NCI-H1694 (cell line): ENCODE data around the gene CYBA.

Source experiments
- DNase-seq: peaks from one replicate; lab custom pipeline; 2025; lab: John Stamatoyannopoulos, UW

CYBA gene

DNA sequence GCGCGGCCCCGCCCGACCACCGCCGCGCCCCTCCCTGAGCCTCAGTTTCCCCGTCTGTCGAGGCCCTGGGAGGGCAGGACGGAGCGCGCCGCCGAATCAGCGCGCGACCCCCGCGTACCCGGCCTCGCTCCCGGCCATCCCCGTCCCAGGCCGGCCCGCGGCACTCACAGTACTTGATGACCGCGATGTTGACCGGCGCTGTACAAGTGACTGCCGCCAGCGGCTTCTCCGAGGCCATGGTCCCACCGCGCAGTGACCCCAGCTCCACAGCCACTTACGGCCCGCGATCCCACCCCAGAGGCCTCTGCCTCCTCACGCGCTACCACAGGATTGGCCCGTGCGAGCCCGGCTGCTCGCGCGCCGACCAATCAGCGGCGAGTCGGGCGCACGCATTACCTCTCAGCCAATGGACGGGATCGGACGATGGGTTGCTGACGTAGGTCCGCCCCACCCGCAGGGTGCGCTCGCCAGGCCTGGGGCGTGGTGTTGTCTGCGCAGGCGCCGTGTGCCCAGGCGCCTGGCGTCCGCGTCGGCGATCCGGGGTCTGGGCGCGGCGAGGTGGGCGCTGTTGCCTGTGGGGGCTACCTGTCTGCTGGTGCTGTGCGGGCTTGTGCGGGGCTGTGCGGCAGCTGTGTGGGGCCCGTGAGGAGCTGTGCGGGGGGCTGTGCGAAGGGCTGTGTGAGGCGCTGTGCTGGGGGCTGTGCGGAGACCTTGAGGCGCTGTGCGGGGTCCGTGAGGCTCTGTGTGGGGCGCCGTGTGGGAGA lies 12.2 kb upstream of the CYBA start, which contains the start of gene MVD:
TSS of gene MVD (minus strand) at position 249 of the 764 bp plus-strand sequence. CDS start at position 238, 11 bp downstream.
- peak; percentile 89 for DNase-seq

- DNase-seq, result no peak
Observed at GRCh38 chr16:88662222-88662842, 11.5 kb upstream of the CYBA start.

DNA sequence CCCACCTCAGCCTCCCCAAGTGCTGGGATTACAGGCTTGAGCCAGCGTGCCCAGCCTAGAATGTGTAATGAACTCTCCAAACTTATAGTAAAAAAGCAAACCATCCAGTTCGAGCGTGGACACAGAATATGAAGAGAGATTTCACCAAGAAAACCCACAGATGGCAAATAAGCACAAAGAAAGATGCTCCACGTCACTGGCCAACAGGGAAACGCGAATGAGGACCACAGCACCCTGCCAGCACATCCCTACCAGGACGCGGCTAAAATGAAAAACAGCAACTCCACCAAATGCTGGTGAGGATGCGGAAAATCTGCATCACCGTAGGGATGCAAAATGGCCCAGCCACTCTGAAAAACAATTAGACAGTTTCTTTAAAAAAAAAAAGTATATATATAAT lies 10.6 kb upstream of the CYBA start:
- DNase-seq, result no peak

DNA sequence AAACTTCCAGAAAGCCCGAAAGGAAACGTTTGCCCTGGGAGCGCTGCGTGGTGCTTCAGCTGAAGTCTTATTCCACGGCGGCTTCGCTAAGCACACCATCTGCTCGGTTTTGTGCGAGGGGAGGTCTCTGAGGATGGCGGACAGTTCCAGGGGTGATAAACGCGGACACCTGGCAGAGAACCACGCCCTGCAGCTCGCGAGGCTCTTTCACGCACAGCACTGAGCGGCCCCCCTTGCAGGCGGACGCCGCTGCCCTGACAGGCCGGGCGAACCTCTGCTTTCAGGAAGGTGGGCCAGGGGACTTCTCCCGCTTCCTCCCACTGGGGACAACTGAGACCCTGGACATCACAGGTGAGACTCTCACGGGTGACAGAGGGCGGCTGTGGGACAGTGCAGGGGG lies 8.3 kb upstream of the CYBA start:
- DNase-seq, result no peak

GRCh38 chr16:88658714-88659113 lies 7.9 kb upstream of the CYBA start:
- DNase-seq, result no peak

GRCh38 chr16:88657371-88657770 lies 6.5 kb upstream of the CYBA start:
- no peak for DNase-seq

DNA sequence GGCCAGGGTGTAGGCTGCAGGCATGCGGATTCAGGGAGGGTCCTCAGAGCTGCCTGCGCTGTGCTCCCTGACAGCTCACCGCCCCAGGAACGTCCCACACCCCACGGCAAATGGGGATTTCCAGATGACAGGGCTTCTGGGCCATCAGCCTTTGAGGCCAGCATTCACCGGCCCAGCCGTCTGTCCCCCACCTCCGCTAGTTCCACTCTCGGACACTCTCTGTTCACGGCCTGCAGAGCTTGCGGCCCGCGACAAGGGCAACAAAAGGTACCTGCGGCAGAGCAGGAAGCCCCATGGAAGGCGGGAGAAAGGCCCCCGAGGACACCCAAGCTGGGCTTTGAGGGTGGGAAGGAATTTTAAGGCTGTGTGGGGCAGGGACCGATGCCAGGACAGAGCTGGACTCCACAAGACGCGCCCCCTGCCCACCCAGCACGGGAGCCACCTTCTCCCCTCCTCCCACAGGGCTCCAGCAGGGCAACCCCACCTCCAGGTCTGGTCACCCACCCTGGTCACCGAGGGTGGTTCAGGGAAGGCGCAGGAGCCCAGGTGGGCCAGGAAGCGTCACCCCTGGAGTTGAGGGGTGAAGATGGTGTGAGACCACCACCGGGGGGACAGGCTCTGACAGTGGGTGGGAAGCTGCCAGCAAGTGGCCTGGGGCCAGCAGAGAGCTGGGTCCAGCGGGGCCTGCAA lies 5.6 kb upstream of the CYBA start:
- DNase-seq, result no peak

- no peak for DNase-seq
Observed at GRCh38 chr16:88655733-88656281, 5.0 kb upstream of the CYBA start.

- DNase-seq, result no peak
Observed at GRCh38 chr16:88655053-88655732, 4.3 kb upstream of the CYBA start.

DNA sequence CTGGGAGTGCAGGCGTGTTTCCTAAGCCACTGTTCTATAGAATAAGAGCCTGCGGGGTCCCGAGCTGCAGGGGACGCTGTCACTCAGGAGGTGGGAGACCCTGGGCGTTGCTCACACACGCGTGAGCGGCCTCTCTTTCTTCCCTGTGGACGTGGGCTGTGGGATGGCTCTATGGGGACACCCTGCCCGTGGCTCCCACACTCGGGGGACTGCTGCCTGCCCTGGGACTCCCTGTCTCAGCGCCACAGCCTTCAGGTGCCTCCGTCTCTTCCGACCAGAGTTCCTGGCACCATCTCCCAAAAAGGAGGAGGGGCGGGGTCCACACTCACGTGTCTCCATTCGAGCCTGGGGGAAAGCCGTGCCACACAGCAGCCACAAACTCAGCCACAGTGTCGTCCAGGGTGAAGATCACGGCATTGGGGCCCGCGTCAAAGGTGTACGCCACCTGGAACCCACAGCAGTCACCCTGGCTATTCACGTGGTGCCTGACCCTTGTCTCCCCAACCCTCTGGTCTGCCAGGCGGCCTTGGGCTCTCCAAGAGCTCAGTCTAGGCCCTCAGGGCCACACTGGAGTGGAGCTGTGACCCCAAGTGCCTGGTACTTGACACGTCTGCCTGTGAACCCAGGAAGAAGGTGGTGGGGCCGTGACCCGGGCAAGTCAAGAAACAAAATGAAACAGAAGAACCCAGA lies 3.7 kb upstream of the CYBA start:
- DNase-seq, result no peak

DNA sequence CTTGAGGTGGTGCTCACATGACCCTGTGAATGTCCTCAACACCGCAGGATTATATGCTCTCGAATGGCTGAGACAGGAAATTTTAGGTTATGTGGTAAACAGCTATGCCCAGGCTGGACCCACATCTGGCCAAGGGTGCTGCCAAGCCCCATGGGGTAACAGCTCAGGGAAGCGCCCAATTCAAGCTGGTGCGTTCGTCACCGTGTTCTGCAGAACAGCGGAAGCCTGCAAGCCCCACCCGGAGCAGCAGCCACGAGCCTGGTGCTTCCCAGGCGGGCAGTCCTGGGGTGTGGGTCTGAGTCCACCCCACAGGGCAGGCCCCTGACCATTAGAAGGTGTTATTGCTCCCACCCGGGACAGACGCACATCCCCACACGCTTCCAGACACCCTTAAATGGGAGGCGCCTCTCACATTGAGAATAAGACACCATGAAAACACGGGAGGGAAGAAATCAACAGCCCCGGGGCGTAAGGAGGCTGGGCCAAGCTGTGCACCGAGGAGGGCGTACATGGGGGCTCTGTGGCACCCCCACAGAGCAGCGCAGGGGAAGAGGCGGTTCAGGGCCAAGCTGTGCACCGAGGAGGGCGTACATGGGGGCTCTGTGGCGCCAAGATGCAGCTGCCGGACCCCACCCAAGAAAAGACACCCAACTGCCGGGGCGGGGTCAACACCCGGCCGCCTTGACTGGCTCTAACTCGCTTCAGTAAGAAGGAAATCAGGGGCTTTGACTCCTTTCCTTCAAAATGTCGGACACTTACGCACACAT lies 2.9 kb upstream of the CYBA start:
- no peak for DNase-seq

DNA sequence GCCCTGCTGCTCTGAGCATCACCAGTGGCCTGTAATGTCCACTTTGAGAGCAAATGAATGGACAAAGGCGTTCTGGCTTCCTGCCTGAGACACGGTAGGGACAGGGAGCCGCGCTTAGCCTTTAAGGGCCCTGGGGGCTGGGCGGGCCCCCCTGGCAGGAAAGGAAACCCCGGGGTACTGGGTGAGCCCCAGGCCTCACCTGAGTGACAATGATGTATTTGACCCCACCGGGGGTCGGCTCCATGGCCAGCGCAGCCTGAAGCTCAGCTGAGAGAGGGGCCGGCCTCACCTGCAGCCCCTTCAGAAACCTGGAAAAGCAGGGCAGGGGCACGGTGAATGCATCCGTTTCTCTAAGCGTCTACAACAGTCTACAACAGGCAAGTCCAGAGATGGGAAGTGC lies 2.2 kb upstream of the CYBA start:
- DNase-seq, result no peak

GRCh38 chr16:88652762-88653063 lies 1.9 kb upstream of the CYBA start:
- no peak for DNase-seq

DNA sequence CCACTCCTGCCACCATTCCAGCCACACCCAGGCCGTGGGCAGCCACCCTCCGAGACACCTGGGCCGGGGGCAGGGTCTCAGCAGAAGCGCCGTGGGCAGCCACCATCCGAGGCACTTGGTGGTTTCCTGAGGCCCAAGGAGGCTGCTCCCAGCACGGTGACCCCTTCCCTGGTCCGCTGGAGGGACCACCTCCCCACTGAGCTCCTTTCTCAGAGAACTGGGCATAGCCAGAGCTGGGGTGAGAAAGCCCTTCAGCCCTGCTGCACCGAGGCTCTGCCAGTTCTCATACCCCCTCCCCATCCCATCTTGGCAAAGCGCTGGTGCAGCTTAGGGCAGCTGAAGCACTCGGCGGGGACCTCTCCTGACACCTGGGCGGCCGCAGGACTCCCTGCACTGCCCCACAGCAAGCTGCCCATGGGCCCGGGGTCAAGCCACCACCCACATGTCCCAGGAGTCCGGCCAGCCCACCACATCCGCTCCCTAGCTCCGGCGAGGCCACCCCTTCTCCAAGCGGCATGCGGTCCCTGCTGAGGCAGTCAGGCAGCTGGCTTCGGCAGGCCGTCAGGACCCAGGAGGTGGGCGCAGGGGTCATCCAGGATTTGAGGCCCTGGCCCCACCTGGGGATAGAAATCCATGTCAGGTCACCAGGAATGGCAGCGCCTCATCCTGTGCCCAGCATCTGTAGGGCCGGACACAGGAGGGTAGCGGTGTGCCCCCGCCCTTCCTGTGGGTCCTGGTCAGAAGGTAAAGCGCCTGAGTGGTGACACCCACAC lies 1.3 kb upstream of the CYBA start:
- DNase-seq, result no peak

GRCh38 chr16:88651276-88651988 lies 579 bp upstream of the CYBA start:
- no peak for DNase-seq

GRCh38 chr16:88649924-88650748 lies 717 bp downstream of the CYBA start:
- DNase-seq, result no peak

DNA sequence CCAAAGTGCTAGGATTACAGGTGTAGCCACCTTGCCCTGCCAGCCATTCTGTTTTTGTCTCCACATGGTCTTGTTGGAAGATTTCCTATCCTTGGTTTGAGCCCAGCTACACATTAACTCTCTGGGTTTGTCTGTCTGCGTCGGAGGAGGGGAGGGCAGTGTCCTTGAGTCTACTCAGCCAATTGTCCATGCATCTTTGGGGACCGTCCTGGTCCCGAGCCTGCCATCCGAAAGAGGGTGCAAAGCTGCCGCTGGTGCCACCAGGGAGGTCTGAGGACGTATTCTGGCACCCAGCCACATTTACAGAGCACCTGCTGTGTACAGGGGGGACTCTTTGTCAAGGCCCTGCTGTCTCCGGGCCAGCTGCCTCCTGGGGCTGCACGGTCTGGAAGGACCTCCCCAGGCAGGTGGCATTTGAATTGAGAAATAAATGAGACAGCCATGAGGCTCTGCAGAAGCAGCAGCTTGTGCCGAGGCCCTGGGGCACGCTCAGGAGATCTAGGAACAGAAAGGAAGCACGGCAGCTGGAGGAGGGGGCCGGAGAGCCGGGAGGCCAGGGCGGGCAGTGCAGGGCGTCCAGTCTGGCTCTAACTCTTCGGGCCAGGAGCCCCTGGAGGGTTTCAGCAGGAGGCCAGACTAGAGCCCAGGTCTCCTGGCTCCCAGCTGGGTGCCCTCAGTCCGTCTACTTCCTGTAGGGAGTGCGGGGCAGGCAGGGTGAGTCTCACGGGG lies 1.5 kb downstream of the CYBA start:
- no peak for DNase-seq
